ENCODE measurements around the gene ARHGAP18. TPM values are rescaled to one million over a fixed set of nuclear protein-coding genes. Genes with fewer than 3 reads are reported as not detected.

ARHGAP18 gene
- total RNA-seq, 1 experiment from 2014 or later: 28.7 TPM

Other genes with a start within 250 kb of the ARHGAP18 start
- gene TMEM244, start 151.1 kb upstream of the ARHGAP18 start, total RNA-seq (2014; rRNA removed; shearing (Covaris generic)): 2.7 TPM in 1 of 2 replicates, not detected in the other

Data from Daoy (cell line).